GM18508 (cell line): ENCODE measurements around the gene UBL4A.

Experiments used
- ATAC-seq: cut with Tn5 transposase; IDR thresholded peaks from one replicate; pipeline ENCODE4 v1.9.1; 2021; ENCODE audit warnings: moderate number of reproducible peaks; ENCODE audit not compliant: insufficient read depth, unreplicated experiment

Gene UBL4A

DNA sequence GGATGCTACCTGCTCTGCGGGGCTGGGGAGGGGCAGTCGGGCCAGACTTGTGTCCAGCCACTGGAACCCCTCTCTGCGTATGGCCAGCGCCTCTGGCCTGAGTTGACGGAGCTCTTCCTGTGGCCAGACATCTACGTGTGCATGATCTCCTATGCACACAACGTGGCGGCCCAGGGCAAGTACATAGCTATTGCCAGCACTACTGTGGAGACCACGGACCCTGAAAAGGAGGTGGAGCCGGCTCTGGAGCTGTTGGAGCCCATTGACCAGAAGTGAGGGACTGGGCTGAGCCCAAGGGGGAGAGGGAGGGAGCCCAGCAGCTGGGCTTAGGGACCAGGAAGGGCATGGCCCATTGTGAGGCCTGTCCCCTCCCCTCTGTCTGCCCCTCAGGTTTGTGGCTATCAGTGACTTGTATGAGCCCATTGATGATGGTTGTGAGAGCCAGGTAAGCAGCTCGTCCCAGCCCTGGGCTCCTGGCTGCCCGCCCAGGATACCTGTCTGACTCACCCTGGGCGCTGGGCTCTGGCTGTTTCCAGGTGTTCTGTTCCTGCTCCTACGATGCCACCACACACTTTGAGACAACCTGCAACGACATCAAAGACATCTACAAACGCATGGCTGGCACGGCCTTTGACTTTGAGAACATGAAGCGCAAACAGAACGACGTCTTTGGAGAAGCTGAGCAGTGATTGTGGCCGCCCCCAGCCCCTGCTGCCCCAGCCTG, 44.3 kb downstream of the UBL4A start:
- ATAC-seq = no peak

DNA sequence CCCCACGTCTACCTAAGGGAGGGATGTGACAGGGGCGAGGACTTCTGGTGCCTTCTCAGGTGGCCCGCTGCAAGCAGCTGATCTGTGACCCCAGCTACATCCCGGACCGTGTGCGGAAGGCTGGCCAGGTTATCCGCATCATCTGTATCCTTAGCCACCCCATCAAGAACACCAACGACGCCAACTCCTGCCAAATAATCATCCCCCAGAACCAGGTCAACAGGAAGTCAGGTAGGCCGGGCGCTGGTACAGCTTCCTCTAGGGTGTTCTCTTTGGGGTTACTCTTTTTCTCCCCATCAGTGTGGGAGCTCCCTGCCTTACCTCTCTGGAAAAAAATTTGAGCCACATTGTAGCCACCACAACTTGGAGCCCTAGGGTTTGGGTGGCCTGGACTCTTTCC, 44.9 kb downstream of the UBL4A start:
- ATAC-seq = no peak

DNA sequence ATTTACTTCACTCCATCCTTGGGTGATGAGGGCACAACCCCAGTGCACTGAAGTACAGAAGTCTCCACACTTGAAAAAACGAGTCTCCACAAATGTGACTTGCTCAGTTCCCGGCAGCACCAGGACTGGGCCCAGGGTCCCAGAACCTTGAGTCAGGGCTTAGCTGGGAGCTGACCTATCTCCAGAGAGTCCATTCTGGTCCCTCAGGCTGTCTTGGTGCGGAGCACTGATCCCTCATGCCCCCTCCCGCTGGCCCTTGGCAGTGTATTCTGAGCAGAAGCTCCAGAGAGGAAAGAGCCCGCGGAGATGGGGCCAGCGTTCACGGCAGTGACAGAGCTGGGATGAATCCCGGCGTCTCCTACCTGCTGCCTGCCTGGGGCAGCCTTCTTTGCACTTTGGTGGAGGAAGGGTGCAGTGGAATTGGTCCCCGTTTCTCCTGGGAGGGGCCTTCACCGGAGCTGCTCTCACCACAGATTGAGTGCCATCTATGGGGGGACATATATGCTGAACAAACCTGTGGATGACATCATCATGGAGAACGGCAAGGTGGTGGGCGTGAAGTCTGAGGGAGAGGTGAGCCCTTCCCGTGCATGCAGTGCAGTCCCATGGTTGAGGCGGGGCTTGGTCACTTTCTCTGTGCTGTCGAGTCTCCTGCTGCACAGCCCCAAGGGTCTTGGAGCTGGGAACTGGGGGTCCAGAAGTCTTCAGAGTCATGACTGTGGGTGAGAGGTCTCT, 45.6 kb downstream of the UBL4A start:
- no peak for ATAC-seq

DNA sequence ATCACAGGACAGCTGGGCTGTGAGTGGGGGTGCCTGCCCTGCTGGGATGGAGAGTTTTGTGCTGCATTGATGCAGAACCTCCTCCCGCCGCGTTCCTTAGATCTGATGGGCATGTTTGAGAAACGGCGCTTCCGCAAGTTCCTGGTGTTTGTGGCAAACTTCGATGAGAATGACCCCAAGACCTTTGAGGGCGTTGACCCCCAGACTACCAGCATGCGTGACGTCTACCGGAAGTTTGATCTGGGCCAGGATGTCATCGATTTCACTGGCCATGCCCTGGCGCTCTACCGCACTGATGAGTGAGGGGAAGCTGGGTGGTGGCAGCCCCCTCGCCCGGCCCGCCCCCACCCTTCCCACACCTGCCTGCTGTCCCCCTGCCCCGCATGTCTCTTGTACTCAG, 46.6 kb downstream of the UBL4A start:
- no peak for ATAC-seq

DNA sequence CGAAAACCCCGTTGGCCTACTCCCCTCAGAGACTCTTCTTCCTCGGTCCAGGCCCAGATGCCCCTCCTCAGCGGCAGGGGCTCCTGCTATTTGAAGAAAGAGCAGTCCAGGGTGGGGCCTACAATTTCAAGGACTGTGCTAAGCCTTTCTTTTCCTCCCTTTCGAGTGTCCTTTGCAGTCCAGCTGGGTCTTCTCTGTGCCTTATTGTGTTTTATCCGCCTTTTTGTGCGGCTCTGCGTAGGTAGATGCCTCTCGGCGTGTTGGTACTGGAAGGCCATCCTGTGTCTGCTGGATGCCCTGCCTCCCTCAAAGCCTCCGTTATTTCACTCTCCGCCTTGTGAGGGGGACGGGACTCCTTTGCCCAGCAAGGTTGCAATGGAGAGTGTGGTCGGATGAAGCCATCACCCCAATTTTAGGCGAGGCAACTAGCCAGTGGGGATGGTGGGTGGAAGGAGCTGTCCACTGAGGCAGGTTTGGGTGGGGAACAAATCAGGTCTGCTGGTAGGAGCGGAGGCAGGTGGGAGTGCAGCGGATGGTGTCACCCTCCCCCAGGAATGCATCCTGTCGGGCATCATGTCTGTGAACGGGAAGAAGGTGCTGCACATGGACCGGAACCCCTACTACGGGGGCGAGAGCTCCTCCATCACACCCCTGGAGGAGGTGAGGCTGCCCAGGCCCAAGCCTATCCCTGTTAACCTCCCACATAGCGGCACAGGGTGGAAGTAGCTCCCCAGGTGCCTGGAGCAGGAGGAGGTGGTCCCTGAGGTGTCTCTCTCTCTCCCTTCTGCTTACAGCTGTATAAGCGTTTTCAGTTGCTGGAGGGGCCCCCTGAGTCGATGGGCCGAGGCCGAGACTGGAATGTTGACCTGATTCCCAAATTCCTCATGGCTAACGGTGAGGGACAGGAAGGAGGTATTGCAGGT, 48.2 kb downstream of the UBL4A start:
- ATAC-seq = no peak

DNA sequence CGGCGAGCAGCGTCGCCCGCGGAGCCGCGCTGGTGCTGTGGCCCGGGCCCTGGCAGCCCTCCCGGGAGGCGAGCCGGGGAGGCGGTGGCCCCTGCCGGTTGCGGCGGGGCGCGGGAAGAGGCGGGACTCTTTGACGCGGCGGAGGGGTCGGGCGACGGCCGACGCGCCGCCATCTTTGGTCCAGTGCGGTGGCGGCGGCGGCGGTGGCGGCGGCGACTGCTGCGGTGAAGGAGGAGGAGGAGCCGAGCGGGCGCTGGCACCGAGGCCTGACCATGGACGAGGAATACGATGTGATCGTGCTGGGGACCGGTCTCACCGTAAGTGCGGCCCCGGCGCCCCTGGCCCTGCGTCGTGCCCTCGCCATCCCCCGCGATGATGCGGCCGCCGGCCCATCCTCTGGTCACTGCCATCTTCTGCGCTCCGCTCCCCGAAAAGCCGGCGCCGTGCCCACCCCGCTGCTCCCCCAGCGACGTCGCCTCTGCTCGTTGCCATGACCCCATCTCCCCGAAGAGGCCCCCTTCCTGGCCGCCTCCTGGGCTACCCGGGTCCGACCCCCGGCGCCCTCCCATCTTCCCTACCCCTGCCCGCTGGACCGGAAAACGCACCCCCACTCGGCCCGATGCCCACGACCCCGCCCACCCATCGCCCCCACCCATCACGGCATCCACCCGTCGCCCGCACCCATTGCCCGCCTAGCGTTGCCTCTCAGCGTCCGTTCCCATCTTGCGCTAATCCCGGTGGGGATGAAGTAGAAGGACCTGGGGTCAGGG, 49.2 kb downstream of the UBL4A start, which contains the start of gene GDI1:
TSS of gene GDI1 (plus strand) at position 172 of the 770 bp plus-strand sequence. CDS start at position 273, 101 bp downstream.
- no peak for ATAC-seq

DNA sequence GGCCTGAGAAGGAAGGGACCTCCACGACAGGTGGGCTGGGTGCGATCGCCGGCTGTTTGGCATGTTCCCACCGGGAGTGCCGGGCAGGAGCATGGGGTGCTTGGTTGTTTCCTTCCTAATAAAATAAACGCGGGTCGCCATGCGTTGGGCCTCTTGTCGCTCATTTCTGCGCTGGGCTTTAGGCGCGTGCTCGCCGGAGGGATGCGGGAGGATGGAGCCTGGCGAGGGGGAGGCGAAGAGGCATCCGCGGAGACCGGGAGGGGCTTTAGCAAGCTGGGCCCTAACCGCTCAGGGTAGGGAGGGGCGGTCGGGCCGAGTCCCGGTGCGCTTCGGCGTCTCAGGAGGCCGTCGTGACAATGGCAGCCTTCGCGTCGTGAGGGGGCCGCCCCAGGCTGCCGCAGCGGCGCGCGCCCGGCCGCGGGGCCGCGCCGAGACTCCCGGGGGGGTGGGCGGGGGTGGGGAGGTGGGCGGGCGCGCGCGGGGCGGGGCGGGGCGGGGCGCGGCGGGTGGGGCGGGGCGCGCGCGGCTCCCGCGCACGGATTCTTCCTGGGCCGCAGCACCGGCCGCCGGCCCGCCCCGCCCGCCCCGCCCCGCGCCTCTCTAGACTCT, 49.9 kb downstream of the UBL4A start:
- no peak for ATAC-seq

DNA sequence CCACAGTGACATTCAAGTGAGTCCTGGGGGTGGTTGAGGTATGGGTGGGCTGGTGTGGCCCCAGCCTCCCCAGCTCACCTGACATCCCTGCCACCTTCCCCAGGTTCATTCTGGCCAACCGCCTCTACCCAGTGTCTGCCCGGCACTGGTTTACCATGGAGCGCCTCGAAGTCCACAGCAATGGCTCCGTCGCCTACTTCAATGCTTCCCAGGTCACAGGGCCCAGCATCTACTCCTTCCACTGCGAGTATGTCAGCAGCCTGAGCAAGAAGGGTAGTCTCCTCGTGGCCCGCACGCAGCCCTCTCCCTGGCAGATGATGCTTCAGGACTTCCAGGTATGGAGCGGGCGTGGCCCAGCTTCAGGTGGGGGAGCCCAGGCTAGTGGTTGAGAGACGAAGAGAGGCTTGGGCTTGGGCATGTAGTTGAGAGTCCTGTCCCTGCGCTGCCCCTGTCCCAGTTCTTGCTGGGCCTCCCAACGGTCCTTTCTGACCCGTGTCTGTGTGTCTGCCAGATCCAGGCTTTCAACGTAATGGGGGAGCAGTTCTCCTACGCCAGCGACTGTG, 51.2 kb downstream of the UBL4A start:
- no peak for ATAC-seq

DNA sequence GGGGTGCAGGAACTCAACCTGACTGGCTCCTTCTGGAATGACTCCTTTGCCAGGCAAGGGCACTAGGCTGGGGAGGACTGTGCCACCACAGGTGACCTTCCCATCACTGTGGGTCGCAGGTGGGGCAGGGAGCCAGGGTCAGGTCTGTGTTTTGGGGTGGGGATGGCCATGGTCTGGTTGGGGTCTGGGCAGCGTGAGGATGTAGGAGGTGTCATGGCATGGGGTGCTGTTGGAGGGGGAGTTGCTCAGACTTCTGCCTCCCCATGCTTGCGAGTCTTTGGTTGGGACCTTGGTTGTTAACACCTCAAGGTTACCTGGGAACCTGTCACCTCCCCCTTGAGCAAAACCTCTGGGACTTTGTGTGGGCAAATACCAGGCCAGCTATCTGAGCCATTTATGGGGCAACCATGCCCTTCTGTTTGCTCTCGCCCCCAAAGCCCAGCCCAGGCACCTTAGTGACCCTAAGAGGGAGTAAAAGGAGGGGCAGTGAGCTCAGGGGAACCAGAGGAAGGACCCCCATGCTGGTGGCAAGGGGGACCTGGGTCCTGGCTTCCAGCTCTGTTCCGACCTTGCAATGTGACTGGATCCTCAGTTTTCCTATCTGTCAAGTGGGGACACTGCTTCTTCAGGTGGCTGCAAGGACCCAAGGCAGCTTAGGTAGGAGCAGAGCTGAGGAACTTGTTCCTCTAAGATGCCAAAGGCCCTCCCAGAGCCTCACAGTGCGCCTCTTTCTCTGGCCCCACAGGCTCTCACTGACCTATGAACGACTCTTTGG, 51.8 kb downstream of the UBL4A start:
- no peak for ATAC-seq
